ENCODE data around the gene XPO4.

DNA sequence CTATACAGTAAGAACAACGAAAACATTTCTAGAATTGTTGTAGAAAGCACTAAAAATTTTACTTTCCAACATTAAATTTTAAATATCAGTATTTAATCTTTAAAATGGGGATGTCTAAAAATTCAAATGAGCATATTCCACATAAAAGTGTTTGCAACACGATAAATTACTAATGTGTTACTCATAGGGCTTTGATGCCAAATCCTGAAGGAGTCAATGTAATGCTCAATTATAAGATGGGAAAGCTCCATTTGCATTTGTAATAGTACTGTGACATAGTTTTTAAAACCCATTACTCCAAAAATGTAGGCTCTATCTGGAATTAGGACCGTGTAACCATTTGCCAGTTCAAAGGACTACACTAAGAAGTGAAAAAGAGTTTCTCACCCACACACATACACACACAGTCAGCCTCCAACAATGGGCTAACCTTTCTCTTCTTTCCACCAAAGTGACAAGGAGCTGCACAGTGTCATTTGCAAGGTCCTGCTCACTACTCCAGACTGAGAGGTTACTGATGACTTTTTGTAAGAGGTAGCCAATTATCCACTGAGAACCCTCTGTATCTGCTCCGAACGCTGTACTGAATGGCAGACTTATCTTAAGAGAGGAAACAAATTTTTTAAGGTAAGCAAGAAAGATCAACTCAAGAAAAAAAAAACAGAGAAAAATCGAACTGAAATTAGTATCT, 102.7 kb downstream of the XPO4 start:
- TF ChIP-seq, protein P1, sequence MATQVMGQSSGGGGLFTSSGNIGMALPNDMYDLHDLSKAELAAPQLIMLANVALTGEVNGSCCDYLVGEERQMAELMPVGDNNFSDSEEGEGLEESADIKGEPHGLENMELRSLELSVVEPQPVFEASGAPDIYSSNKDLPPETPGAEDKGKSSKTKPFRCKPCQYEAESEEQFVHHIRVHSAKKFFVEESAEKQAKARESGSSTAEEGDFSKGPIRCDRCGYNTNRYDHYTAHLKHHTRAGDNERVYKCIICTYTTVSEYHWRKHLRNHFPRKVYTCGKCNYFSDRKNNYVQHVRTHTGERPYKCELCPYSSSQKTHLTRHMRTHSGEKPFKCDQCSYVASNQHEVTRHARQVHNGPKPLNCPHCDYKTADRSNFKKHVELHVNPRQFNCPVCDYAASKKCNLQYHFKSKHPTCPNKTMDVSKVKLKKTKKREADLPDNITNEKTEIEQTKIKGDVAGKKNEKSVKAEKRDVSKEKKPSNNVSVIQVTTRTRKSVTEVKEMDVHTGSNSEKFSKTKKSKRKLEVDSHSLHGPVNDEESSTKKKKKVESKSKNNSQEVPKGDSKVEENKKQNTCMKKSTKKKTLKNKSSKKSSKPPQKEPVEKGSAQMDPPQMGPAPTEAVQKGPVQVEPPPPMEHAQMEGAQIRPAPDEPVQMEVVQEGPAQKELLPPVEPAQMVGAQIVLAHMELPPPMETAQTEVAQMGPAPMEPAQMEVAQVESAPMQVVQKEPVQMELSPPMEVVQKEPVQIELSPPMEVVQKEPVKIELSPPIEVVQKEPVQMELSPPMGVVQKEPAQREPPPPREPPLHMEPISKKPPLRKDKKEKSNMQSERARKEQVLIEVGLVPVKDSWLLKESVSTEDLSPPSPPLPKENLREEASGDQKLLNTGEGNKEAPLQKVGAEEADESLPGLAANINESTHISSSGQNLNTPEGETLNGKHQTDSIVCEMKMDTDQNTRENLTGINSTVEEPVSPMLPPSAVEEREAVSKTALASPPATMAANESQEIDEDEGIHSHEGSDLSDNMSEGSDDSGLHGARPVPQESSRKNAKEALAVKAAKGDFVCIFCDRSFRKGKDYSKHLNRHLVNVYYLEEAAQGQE (IDR thresholded peaks at IDR 0.05): no peak
- TF ChIP-seq, protein P2, sequence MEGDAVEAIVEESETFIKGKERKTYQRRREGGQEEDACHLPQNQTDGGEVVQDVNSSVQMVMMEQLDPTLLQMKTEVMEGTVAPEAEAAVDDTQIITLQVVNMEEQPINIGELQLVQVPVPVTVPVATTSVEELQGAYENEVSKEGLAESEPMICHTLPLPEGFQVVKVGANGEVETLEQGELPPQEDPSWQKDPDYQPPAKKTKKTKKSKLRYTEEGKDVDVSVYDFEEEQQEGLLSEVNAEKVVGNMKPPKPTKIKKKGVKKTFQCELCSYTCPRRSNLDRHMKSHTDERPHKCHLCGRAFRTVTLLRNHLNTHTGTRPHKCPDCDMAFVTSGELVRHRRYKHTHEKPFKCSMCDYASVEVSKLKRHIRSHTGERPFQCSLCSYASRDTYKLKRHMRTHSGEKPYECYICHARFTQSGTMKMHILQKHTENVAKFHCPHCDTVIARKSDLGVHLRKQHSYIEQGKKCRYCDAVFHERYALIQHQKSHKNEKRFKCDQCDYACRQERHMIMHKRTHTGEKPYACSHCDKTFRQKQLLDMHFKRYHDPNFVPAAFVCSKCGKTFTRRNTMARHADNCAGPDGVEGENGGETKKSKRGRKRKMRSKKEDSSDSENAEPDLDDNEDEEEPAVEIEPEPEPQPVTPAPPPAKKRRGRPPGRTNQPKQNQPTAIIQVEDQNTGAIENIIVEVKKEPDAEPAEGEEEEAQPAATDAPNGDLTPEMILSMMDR (IDR thresholded peaks at IDR 0.05; ENCODE audit: low read depth, low read length, missing input control): no peak
- TF ChIP-seq, protein P3, sequence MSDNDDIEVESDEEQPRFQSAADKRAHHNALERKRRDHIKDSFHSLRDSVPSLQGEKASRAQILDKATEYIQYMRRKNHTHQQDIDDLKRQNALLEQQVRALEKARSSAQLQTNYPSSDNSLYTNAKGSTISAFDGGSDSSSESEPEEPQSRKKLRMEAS (IDR thresholded peaks at IDR 0.05): no peak
- no peak for TF ChIP-seq FOXA1 (IDR thresholded peaks at IDR 0.05)
- TF ChIP-seq JUND (IDR thresholded peaks at IDR 0.05): no peak
- TF ChIP-seq HNF4A (conservative IDR thresholded peaks at IDR 0.05): no peak
- TF ChIP-seq RAD21 (IDR thresholded peaks at IDR 0.05): no peak
- no peak for TF ChIP-seq EGR1 (IDR thresholded peaks at IDR 0.05; ENCODE audit: low read depth in 2 of 2)
- no peak for TF ChIP-seq RXRA (IDR thresholded peaks at IDR 0.05)
- TF ChIP-seq GABPA (IDR thresholded peaks at IDR 0.05 in 1 of 2, conservative IDR thresholded peaks at IDR 0.05 in 1 of 2): no peak
- TF ChIP-seq, protein P4, sequence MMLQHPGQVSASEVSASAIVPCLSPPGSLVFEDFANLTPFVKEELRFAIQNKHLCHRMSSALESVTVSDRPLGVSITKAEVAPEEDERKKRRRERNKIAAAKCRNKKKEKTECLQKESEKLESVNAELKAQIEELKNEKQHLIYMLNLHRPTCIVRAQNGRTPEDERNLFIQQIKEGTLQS (IDR thresholded peaks at IDR 0.05): no peak
- TF ChIP-seq, protein P5, sequence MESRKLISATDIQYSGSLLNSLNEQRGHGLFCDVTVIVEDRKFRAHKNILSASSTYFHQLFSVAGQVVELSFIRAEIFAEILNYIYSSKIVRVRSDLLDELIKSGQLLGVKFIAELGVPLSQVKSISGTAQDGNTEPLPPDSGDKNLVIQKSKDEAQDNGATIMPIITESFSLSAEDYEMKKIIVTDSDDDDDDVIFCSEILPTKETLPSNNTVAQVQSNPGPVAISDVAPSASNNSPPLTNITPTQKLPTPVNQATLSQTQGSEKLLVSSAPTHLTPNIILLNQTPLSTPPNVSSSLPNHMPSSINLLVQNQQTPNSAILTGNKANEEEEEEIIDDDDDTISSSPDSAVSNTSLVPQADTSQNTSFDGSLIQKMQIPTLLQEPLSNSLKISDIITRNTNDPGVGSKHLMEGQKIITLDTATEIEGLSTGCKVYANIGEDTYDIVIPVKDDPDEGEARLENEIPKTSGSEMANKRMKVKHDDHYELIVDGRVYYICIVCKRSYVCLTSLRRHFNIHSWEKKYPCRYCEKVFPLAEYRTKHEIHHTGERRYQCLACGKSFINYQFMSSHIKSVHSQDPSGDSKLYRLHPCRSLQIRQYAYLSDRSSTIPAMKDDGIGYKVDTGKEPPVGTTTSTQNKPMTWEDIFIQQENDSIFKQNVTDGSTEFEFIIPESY (IDR thresholded peaks at IDR 0.05): no peak
- no peak for TF ChIP-seq HNF4G (IDR thresholded peaks at IDR 0.05)
- TF ChIP-seq YY1 (IDR thresholded peaks at IDR 0.05): no peak
